Activated T-helper 1 cell treated with Interleukin-2 at 50 U/mL for 16 hours (primary cell): ENCODE measurements around the gene MCF2L2.

ENCODE experiments used
- DNase-seq: peaks from one replicate; pipeline ENCODE4 v3.0.0-alpha.2; 2020; ENCODE audit warnings: low read depth

Gene MCF2L2

GRCh38 chr3:183369627-183370026, 58.8 kb downstream of the MCF2L2 start:
- no peak for DNase-seq

DNA sequence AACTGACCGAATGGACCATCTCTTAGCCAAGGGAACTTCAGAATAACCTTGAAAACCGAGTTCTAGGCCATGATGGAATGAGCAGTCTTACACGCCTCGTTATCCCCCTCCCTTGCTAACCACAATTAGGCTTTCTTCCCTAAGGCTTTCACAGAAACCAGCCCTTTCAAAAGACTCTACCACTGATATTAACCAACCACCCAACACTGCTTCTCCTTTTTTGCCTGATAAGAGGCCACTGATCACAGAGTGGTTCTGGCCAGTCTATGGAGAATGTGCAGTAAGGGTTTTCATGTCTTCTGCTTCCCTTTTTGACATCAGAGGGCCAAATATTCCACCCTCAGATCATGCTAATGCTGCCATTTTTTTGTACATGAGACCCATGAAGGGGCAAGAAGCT, 59.3 kb downstream of the MCF2L2 start:
- no peak for DNase-seq

DNA sequence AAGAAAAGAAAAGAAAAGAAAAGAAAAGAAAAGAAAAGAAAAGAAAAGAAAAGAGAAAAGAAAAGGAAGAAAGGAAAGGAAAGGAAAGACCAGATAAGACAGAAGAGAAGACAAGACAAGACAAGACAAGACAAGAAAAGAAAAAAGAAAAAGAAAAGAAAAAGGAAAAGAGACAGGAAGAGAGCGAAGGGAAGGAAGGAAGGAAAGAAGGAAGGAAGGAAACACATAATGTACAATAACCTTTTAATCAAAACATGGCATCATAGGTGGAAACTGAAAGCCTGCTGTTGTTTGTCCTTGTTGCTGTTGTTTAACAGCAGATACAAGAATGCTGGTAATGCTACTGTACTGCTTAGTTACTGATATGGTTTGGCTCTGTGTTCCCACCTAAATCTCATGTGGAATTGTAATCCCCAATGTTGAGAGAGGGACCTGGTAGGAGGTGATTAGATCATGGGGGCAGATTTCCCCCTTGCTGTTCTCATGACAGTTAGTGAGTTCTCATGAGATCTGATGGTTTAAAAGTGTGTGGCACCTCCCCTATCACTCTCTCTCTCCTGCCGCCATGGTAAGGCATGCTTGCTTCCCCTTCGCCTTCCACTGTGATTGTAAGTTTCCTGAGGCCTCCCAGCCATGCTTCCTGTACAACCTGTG, 67.3 kb downstream of the MCF2L2 start:
- DNase-seq, result no peak

DNA sequence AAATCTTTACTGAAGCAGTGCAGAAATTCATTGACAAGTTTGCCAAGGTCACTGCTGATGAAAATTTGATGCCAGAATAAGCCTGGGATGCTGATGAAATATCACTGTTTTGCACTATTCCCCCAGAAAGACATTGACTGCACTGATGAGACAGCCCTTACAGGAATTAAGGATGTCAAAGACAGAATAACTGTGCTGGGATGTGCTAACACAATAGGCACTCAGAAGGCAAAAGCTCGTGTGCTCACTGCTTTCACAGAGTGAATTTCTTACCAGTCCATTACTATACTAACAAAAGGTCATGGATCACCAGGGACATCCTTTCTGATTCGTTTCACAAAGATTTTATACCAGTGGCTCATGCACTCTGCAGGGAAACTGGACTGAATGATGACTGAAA, 69.4 kb downstream of the MCF2L2 start:
- DNase-seq, result no peak

- no peak for DNase-seq
These were observed 70.8 kb downstream of the MCF2L2 start for GRCh38 chr3:183357564-183358079.

- DNase-seq, result no peak
These were observed 71.5 kb downstream of the MCF2L2 start for GRCh38 chr3:183356920-183357319.

DNA sequence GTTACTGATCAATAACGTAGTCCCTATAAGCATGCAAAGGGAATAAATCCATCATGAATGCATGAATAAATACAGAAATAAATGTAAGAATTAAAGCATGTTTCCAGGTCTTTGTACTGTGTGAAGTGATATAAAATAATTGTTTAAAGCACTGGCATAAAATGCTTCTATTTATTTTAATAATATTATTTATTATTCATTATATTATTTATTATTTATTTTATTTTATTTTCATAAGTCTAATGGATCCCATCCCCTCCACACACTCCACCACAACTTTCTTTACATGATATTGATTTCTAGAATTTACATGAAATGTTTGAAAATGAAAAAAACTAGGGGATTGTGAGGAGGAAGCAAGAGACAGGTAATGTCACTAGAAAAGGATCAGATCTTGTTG, 73.5 kb downstream of the MCF2L2 start:
- no peak for DNase-seq

DNA sequence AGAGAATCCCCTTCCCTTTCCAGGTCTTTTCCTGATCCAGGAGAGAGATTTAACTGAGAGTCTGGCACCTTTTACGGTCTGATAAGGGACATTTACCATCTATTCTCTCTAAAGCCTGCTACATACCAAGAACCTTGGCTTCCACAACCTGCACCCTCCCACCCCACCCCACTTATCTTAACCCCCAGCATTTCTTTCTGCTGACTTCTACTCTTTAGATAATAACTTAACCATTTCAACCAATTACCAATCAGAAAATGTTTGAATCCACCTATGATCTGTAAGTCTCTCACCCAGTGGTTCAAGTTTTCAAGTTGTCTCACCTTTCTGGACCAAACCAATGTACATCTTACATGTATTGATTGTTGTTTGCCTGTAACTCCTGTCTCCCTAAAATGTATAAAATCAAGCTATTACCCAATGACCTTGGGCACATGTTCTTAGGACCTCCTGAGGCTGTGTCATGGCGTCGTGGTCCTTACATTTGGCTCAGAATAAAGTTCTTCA, 74.0 kb downstream of the MCF2L2 start:
- DNase-seq, result no peak

- DNase-seq, result no peak
These were observed 75.0 kb downstream of the MCF2L2 start for GRCh38 chr3:183353421-183353820.

- DNase-seq, result no peak
These were observed 78.3 kb downstream of the MCF2L2 start for GRCh38 chr3:183350164-183350563.

GRCh38 chr3:183349421-183350157, 78.8 kb downstream of the MCF2L2 start:
- DNase-seq, result no peak

GRCh38 chr3:183342824-183343223, 85.6 kb downstream of the MCF2L2 start:
- DNase-seq, result no peak

DNA sequence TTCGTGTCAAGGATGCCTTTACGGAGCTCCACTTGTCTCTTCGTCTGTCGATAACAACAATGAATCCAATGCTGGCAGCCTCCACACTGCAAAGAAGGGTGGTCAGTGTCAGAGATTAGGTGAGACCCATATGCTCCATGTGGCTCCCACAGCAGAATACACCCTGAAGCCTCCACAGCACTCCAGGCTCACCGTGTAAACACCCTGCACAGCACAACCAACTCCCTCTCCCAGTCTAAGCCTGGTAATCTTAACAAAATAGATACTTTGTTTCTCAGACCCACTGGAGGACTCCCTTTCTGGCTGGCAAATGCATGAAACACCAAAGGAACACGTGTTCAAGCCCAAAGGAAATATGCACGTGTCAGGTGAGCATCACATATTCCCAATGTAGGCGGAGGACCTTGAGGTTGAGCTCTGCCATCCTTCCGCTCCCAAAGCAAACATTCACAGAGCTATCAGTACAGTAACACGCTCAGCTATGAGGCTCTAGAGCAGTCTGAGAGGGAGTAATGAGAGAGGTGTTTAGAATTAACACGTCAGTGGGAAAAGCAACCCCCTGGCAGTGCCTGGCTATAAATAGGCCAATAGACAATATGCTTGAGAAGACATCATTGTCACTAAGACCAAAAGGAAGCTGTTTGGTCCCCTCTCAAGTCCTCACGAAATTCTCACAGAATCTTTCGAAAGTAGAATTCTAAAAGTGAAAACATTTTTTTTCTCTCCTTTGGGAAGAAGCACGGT, 86.7 kb downstream of the MCF2L2 start:
- no peak for DNase-seq

GRCh38 chr3:183340222-183340621, 88.2 kb downstream of the MCF2L2 start:
- no peak for DNase-seq

DNA sequence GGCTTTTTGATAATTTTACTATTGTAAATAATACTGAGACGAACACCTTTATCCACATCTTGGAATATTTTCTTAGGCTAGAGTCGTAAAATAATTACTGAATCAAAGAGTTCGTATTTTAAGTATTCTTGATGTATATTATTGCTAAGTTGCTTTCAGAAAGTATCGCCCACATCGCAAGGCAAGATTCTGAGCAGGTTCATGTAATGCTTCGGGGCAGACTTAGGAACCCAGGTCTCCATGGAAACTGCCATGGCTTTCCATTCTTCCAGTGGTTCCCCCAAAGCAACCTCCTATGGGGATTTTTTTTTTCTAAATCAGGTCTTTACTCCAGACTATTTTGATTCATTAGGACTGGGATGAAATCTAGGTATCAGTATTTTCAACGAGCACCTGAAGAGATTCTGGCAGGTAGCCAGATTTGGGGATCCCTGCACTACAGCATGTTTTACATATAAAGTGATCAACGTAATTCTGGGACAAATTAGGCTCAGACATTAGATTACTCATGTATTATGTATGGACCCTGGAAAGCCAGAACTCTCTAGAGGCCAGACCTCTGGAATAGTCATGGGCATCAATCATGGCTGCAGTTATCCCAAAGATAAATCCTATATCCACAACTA, 88.8 kb downstream of the MCF2L2 start:
- no peak for DNase-seq

GRCh38 chr3:183338520-183338919, 89.9 kb downstream of the MCF2L2 start:
- no peak for DNase-seq

DNA sequence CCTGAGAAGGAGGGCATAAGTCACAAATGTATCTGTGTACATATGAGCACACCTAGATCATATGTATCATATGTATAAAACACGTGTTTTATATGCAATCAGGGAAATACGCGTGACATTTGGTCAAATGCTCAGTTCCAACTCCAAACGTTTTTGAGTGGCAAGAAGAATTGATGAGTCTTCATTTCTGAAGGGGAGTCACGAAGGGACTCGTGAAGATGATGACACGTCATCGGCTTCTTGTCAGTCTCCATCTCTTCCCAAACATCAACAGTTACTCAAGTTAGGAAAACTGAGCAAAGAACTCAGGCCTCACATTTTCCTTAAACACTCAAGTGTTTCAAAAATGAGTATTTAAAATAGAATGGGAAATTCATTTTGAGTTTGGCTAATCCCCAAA, 95.9 kb downstream of the MCF2L2 start:
- no peak for DNase-seq

DNA sequence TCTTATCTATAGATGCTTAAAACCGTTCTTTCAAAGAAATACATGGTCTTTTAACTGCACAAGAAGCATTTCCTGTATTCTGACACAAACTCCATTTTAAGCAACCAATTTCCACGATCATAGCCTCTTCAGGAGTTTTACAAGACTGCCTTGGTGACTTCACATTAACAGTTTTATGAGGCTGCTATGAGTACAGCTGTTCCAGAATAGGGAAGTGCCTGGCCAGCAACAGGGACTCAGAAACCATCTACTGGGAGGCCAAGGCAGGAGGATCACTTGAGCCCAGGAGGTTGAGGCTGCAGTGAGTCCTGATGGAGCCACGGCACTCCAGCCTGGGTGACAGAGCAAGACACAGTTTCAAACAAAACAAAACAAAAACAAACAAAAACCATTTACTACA, 96.9 kb downstream of the MCF2L2 start:
- DNase-seq, result no peak

DNA sequence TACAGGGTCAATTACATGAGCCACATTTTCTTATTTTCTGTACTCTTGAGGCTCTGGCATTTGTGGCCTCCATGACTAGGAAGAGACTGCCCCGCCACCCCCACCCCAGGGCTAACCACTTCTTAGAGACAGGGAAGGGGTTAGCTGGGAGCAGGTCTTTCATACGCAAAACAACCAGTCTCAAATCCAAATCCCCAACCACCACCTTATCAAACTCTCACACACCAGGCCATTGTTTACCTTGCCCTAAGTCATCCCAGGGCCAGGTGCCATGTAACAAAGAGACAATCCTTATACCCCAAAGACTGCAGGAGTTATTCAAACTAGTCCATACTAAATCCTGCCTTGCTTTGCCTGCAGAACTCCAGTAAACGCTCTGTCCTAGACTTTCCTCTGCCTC, 97.5 kb downstream of the MCF2L2 start:
- DNase-seq, result no peak

DNA sequence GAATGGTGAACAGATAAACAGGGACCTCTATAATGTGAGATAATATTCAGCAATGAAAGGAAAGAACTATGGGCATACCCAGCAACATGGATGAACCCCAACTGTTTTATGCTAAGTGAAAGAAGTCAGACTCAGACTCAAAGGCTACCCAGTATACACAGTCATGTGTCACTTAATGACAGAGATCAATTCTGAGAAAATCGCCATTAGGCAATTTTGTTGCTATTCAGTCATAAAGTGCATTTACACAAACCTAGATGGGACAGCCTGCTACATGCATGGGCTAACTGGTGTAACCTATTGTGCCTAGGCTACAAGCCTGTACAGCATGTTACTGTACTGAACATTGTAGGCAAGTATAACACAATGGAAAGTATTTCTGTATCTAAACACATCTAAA, 98.9 kb downstream of the MCF2L2 start:
- DNase-seq, result no peak

GRCh38 chr3:183328823-183329222, 99.6 kb downstream of the MCF2L2 start:
- DNase-seq, result no peak

DNA sequence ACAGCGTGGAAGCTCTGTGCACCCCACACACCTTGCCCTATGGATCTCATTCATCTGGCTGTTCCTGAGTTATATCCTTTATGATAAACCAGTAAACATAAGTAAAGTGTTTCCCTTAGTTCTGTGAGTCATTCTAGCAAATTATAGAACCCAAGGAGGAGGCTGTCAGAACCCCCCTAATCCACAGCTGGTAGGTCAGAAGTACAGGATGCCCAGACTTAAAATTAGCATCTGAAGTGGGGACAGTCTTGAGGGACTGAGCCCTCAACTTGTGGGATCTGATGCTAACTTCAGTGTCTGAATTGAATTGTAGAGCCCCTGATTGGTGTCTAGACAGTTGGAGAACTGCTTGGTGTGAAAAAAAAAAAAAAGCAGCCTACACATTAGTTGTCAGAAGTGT, 100.3 kb downstream of the MCF2L2 start:
- DNase-seq, result no peak
